ENCODE measurements around the gene RAPGEF1. TPM values are rescaled to one million over a fixed set of nuclear protein-coding genes. Genes with fewer than 3 reads are reported as not detected.
"Not testable (repeated sequence)": the region's sequence is repeated elsewhere in the genome, so short reads cannot be mapped to it uniquely, and the experiment has no call there.

RAPGEF1 gene
- total and polyA plus RNA-seq, 2 donors (not counting 3 experiments of a cell fraction or from before 2014, with no cell fraction given) = 50.0 to 124 TPM

DNA sequence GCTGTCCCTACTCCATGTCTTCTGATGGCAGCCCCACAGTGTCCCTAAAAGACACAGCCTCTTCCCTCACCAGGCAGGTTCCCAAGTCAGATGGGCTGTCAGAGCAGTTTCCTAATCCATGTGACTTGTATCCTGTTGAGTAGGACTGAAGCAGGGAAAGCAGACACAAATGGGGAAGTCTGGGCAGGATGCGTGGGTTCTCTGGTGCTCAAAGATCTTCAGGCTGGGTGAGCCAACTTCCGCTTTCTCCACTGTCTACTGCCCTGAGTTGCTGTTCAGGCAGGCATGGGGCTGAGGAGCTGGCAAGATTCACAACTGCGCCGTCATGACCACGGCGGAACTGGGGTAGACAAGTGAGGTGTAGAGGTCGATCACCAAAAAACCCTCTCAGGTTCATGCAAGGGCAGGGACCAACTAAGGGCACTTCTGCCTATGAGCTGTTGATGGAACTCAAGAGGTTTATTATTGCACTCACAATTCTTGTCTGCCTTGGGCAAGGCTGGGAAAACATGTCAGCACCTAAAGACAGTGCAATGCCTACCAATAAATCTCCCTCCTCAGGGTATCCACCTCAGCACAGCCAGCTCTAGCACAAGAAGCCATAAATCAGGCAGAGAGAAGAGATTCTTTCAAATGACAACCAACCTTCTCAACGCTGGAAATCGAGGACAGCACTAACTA, 83.4 kb downstream of the RAPGEF1 start:
- peak overlapping the region; percentile 53 for H3K4me2 ChIP-seq (ENCODE audit: insufficient read depth, low read length)
- peak overlapping the region; percentile 95 for H3K27ac ChIP-seq (ENCODE audit: insufficient read depth, low read depth, low read length)
- H3K4me1 ChIP-seq (ENCODE audit: control insufficient read depth, extremely low read depth, insufficient read depth, low read length) = peaks cover 58% of the 10 kb centered on the region
- FAIRE-seq (peak; percentile 99), DNase-seq (ENCODE audit: low read depth, low spot score) (peak; percentile 98)
- ChIA-PET CTCF (interaction anchor here (0.7 to 2.7 kb wide), 5 partner anchors 12 to 83 kb away, joined by 3 to 15 read pairs (median 4); partner anchors contain the start of gene RAPGEF1), POLR2A (interaction anchor here (0.8 kb wide), 1 partner anchor 58 kb away, joined by 5 read pairs; no protein-coding TSS in a partner anchor)
- no peak overlapping the region for H3K4me3 ChIP-seq (replicated peaks in 1 of 3; ENCODE audit: insufficient read depth in 1 of 3, low read depth in 1 of 3, low read length in 3 of 3)
- dilution Hi-C loops (cut with MboI; ENCODE audit: extremely low pct_ligation_motif_present, low sequenced_read_pairs) = no loop called here
- H3K9ac ChIP-seq (replicated peaks; ENCODE audit: extremely low read depth, insufficient read depth, low read length) = peak overlapping the region; percentile 65
- no peaks in the 10 kb centered on the region for H3K27me3 ChIP-seq (ENCODE audit: control insufficient read depth in 2 of 2, insufficient read depth in 2 of 2, low read length in 2 of 2)
- no peaks in the 10 kb centered on the region for H3K36me3 ChIP-seq (ENCODE audit: control insufficient read depth in 2 of 2, extremely low read depth in 1 of 2, insufficient read depth in 2 of 2, low read length in 2 of 2)
- no peaks in the 10 kb centered on the region for H3K9me3 ChIP-seq (replicated peaks; ENCODE audit: control insufficient read depth, insufficient read depth, low read length)
- no peaks in the 10 kb centered on the region for H3K9me1 ChIP-seq (replicated peaks; ENCODE audit: control insufficient read depth, extremely low read depth, insufficient read depth, low read length)
- no peak overlapping the region for H2AFZ ChIP-seq (ENCODE audit: low read depth, low read length)
- peaks cover 72% of the 10 kb centered on the region for H3K79me2 ChIP-seq (ENCODE audit: control insufficient read depth, insufficient read depth, low read length)
- H4K20me1 ChIP-seq (replicated peaks; ENCODE audit: control insufficient read depth, extremely low read depth, insufficient read depth, low read length) = no peaks in the 10 kb centered on the region
- no peak for TF ChIP-seq EZH2 (IDR thresholded peaks at IDR 0.05; ENCODE audit: borderline replicate concordance, low read depth, low read length, severe bottlenecking)
- peak; percentile 88 for TF ChIP-seq GATA2 (IDR thresholded peaks at IDR 0.05; ENCODE audit: insufficient read depth, insufficient read length, low read depth, low read length)
- TF ChIP-seq JUN (IDR thresholded peaks at IDR 0.05; ENCODE audit: borderline replicate concordance, insufficient read depth, insufficient read length, low read depth) = peak; percentile 49
- TF ChIP-seq MYC (IDR thresholded peaks at IDR 0.05; ENCODE audit: low read depth, low read length) = peak; percentile 7
- TF ChIP-seq FOS (IDR thresholded peaks at IDR 0.05; ENCODE audit: borderline replicate concordance, insufficient read depth, low read length) = peak; percentile 77
- TF ChIP-seq, protein P1, sequence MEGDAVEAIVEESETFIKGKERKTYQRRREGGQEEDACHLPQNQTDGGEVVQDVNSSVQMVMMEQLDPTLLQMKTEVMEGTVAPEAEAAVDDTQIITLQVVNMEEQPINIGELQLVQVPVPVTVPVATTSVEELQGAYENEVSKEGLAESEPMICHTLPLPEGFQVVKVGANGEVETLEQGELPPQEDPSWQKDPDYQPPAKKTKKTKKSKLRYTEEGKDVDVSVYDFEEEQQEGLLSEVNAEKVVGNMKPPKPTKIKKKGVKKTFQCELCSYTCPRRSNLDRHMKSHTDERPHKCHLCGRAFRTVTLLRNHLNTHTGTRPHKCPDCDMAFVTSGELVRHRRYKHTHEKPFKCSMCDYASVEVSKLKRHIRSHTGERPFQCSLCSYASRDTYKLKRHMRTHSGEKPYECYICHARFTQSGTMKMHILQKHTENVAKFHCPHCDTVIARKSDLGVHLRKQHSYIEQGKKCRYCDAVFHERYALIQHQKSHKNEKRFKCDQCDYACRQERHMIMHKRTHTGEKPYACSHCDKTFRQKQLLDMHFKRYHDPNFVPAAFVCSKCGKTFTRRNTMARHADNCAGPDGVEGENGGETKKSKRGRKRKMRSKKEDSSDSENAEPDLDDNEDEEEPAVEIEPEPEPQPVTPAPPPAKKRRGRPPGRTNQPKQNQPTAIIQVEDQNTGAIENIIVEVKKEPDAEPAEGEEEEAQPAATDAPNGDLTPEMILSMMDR (IDR thresholded peaks at IDR 0.05; ENCODE audit: extremely low read depth in 1 of 2, insufficient read depth in 1 of 2, low read depth in 1 of 2, low read length in 2 of 2) = no peak
- TF ChIP-seq POLR2AphosphoS5 (IDR thresholded peaks at IDR 0.05; ENCODE audit: insufficient read depth, low read depth, low read length) = peak; percentile 85
- no peak for TF ChIP-seq POLR2A (IDR thresholded peaks at IDR 0.05; ENCODE audit: low read depth, low read length)
- intact Hi-C loops (cut with micrococcal nuclease) = loop anchor here (1.0 kb wide), 4 partner anchors 21 to 83 kb away; no protein-coding TSS in a partner anchor
- BruUV-seq (replicated peaks) = no TSS peak

GRCh38 chr9:131654369-131654768, 85.5 kb downstream of the RAPGEF1 start:
- H4K20me1 ChIP-seq (replicated peaks; ENCODE audit: control insufficient read depth, extremely low read depth, insufficient read depth, low read length); POLR2A ChIA-PET; H3K27ac ChIP-seq (ENCODE audit: insufficient read depth, low read depth, low read length); H3K27me3 ChIP-seq (ENCODE audit: control insufficient read depth in 2 of 2, insufficient read depth in 2 of 2, low read length in 2 of 2); DNase-seq (ENCODE audit: low read depth, low spot score); H3K9me3 ChIP-seq (replicated peaks; ENCODE audit: control insufficient read depth, insufficient read depth, low read length); BruUV-seq (replicated peaks); H3K4me2 ChIP-seq (ENCODE audit: insufficient read depth, low read length); H2AFZ ChIP-seq (ENCODE audit: low read depth, low read length); dilution Hi-C loops (cut with MboI; ENCODE audit: extremely low pct_ligation_motif_present, low sequenced_read_pairs); FAIRE-seq; H3K9ac ChIP-seq (replicated peaks; ENCODE audit: extremely low read depth, insufficient read depth, low read length); intact Hi-C loops (cut with micrococcal nuclease); H3K4me3 ChIP-seq (replicated peaks in 1 of 3; ENCODE audit: insufficient read depth in 1 of 3, low read depth in 1 of 3, low read length in 3 of 3); H3K36me3 ChIP-seq (ENCODE audit: control insufficient read depth in 2 of 2, extremely low read depth in 1 of 2, insufficient read depth in 2 of 2, low read length in 2 of 2); H3K9me1 ChIP-seq (replicated peaks; ENCODE audit: control insufficient read depth, extremely low read depth, insufficient read depth, low read length): not testable (repeated sequence)
- peaks cover 59% of the 10 kb centered on the region for H3K79me2 ChIP-seq (ENCODE audit: control insufficient read depth, insufficient read depth, low read length)
- CTCF ChIA-PET = interaction anchor here (0.7 kb wide), 1 partner anchor 65 kb away, joined by 3 read pairs; no protein-coding TSS in a partner anchor
- peaks cover 44% of the 10 kb centered on the region for H3K4me1 ChIP-seq (ENCODE audit: control insufficient read depth, extremely low read depth, insufficient read depth, low read length)
